AML-193 (cell line): ENCODE data around the gene IGF2BP3.
"Not testable (repeated sequence)": the region's sequence is repeated elsewhere in the genome, so short reads cannot be mapped to it uniquely, and the experiment has no call there.

Source experiments
- DNase-seq, 2 experiments: peaks; one replicate each; lab custom pipeline; 2025; lab: John Stamatoyannopoulos, UW

Gene IGF2BP3

GRCh38 chr7:23338863-23339262 lies 131.4 kb downstream of the IGF2BP3 start:
- DNase-seq, result no peak

- DNase-seq, result no peak
Measured at GRCh38 chr7:23338439-23338838, 131.9 kb downstream of the IGF2BP3 start.

- DNase-seq, result no peak
Measured at GRCh38 chr7:23337374-23337773, 132.9 kb downstream of the IGF2BP3 start.

GRCh38 chr7:23336799-23337283 lies 133.4 kb downstream of the IGF2BP3 start:
- no peak for DNase-seq

- no peak for DNase-seq
Measured at GRCh38 chr7:23336086-23336485, 134.2 kb downstream of the IGF2BP3 start.

- no peak for DNase-seq
Measured at GRCh38 chr7:23335621-23336020, 134.7 kb downstream of the IGF2BP3 start.

GRCh38 chr7:23335136-23335535 lies 135.2 kb downstream of the IGF2BP3 start:
- no peak for DNase-seq

- DNase-seq, result no peak
Measured at GRCh38 chr7:23334482-23335056, 135.7 kb downstream of the IGF2BP3 start.

- no peak for DNase-seq
Measured at GRCh38 chr7:23333671-23334246, 136.5 kb downstream of the IGF2BP3 start.

GRCh38 chr7:23332910-23333612 lies 137.2 kb downstream of the IGF2BP3 start:
- no peak for DNase-seq

- no peak for DNase-seq
Measured at GRCh38 chr7:23332193-23332592, 138.1 kb downstream of the IGF2BP3 start.

- no peak for DNase-seq
Measured at GRCh38 chr7:23331132-23331531, 139.2 kb downstream of the IGF2BP3 start.

- DNase-seq, result no peak
Measured at GRCh38 chr7:23315366-23315765, 154.9 kb downstream of the IGF2BP3 start.

GRCh38 chr7:23312141-23312540 lies 158.2 kb downstream of the IGF2BP3 start:
- DNase-seq, result not testable (repeated sequence)

- no peak for DNase-seq
Measured at GRCh38 chr7:23308754-23309153, 161.5 kb downstream of the IGF2BP3 start.

- no peak for DNase-seq
Measured at GRCh38 chr7:23306936-23307521, 163.3 kb downstream of the IGF2BP3 start.

GRCh38 chr7:23299770-23300300 lies 170.5 kb downstream of the IGF2BP3 start:
- no peak for DNase-seq

GRCh38 chr7:23298885-23299769 lies 171.2 kb downstream of the IGF2BP3 start, which contains the start of gene MALSU1:
Gene MALSU1 (plus strand): TSS chr7:23299339. CDS start chr7:23299353, 14 bp downstream.
- DNase-seq, result peak; percentile 95 to 96

GRCh38 chr7:23298141-23298881 lies 172.0 kb downstream of the IGF2BP3 start:
- DNase-seq, result no peak

- no peak for DNase-seq
Measured at GRCh38 chr7:23295401-23295697, 174.9 kb downstream of the IGF2BP3 start.
